Kidney epithelial cell (primary cell): Measurements from ENCODE around the gene FOXJ3. TPM values are rescaled to one million over a fixed set of nuclear protein-coding genes. Genes with fewer than 3 reads are reported as not detected.
A peak's percentile ranks its signal among the peaks of the same experiment; 100 is the strongest.

Experiments
- DNase-seq: peaks from one replicate; pipeline ENCODE4 v3.0.0-alpha.2; 2010; ENCODE audit warnings: low read depth
- H3K27me3 ChIP-seq: 2 replicates; pipeline ENCODE4 v1.6.0; 2011; ENCODE audit warnings: low read length; ENCODE audit not compliant: control insufficient read depth, insufficient read depth
- H3K36me3 ChIP-seq: 2 replicates; pipeline ENCODE4 v1.5.1; 2011; ENCODE audit warnings: low read length; ENCODE audit not compliant: control insufficient read depth, insufficient read depth
- H3K4me3 ChIP-seq: 2 replicates; pipeline ENCODE4 v1.5.1; 2011; ENCODE audit warnings: low read depth, mild to moderate bottlenecking, control low read depth, low read length
- total RNA-seq: library from RNA; depleted of rRNA; stranded (reverse); fragments of >200 nt; gene quantifications from 2 replicates; pipeline ENCODE4 v1.2.3, GENCODE V29; 2015
- TF ChIP-seq, protein P1 (sequence below): IDR thresholded peaks from 2 replicates; pipeline ENCODE4 v1.5.1; 2011; ENCODE audit warnings: mild to moderate bottlenecking, moderate library complexity, low read length, control low read depth, inconsistent platforms; ENCODE audit not compliant: insufficient read depth, poor library complexity, severe bottlenecking

FOXJ3 gene
- total RNA-seq, 1 donor from 2014 or later: 28.6 TPM

DNA sequence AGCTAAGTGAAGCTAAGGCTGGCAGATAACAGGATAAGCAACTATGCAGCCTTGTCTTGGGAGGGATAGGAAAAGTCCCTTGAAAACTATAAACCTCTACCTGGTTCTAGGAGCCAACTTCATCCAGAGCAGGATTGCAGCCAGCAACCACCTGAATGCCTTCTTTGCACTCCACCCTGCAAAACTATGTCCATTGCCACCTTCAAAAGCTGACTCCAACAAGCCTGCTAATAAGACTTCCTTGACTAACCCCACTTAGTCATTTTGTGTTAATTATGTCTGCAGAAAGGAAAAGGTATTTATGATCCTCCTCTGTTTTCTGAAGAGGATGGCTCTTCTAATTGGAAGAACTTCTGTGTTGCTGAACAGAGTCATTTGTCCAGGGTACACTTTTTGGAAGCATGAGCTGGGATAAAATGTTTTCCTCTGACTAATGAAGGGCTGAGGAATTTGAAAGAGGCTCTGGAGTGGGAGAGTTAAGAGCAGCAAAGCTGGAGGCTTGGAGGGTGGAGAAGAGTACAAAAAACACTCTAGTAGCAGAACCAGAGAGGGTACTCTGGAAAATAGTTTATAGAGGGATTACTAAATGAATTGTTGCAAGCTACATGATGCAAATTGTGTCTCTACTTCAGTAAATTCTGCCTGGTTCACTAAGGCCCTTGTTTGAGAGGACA is 36.0 kb upstream of the FOXJ3 start:
- TF ChIP-seq, protein P1, sequence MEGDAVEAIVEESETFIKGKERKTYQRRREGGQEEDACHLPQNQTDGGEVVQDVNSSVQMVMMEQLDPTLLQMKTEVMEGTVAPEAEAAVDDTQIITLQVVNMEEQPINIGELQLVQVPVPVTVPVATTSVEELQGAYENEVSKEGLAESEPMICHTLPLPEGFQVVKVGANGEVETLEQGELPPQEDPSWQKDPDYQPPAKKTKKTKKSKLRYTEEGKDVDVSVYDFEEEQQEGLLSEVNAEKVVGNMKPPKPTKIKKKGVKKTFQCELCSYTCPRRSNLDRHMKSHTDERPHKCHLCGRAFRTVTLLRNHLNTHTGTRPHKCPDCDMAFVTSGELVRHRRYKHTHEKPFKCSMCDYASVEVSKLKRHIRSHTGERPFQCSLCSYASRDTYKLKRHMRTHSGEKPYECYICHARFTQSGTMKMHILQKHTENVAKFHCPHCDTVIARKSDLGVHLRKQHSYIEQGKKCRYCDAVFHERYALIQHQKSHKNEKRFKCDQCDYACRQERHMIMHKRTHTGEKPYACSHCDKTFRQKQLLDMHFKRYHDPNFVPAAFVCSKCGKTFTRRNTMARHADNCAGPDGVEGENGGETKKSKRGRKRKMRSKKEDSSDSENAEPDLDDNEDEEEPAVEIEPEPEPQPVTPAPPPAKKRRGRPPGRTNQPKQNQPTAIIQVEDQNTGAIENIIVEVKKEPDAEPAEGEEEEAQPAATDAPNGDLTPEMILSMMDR: no peak
- DNase-seq: no peak

DNA sequence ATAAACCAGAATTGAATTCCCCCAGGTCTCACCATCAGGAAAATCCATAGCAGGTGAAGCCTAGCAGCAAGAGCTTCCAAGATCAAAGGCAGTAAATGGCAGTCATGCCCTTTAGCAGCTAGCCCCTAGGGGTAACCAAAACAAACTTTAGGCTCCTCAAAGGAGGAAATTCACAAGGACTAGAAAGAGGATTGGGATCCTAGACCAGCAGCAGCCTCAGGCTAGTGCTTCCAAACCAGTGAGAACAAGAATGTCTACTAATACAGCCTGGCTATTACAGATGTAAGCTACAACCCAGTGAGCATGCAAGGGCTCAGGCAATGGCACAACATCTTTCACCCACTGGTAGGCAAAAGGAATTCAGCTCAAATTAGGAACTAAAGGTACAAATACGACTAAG is 34.4 kb upstream of the FOXJ3 start:
- Histone ChIP-seq H3K27me3 (no peaks in the 10 kb centered on the region), H3K36me3 (no peaks in the 10 kb centered on the region), H3K4me3 (no peak overlapping the region)
- DNase-seq: no peak
- TF ChIP-seq, protein P1: no peak

More for the DNA sequence above, 36.0 kb upstream of the FOXJ3 start:
- Histone ChIP-seq H3K27me3 (no peaks in the 10 kb centered on the region), H3K36me3 (no peaks in the 10 kb centered on the region), H3K4me3 (no peak overlapping the region)

DNA sequence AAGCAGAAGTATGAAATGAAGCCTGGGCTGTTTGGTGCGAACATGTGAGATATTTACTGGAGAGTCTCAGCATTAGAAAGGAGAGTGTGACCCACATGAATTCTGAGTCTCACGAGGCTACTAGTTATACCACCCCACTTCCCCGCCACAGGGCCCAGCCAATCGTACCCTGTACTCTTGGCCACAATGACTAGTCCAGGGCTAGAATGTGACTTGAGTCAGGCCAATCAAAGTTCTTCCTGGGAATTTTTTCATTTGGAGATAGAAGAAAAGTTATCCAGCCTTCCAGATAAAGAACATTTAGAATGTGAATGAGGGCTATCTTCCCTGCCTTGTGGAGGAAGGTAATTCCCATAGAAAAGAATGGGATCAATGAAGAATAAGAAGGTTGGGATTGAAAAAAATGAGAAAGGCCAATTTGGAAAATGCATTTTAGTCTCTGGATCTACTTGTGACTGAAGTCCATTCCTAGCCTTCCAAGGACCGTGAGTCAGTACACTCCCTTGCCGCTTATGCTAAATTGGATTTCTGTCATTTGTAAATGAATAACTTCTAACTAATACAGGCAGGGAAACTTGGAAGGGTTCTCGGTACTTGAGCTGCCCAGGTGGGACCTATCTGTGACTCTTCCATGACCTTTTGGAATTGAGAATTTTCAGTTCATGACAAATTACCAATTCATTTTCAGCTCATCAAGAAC is 33.2 kb upstream of the FOXJ3 start:
- TF ChIP-seq, protein P1: no peak
- DNase-seq: peak; percentile 74
- Histone ChIP-seq H3K36me3 (no peaks in the 10 kb centered on the region), H3K4me3 (no peak overlapping the region), H3K27me3 (no peaks in the 10 kb centered on the region)

DNA sequence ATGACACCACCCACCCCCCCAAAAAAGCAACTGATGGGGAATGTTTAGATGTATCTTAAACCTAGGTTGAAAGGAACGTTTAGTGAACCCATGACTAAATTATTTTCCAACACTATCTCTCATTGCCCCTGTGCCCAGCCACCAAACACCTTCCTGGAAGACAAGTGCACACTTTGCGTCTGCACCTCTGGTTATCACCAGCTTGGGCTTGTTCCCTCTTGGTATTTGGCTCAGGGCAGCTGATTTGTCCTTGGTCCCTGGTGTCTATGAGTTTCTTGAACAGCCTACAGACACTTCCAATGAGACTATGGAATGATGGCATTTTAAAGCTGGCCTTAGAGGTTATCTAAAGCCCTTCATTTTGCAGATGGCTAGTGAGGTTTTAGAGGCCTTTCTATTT is 30.1 kb upstream of the FOXJ3 start:
- H3K4me3 ChIP-seq: no peak overlapping the region
- no peak for DNase-seq
- no peaks in the 10 kb centered on the region for H3K36me3 ChIP-seq
- H3K27me3 ChIP-seq: no peaks in the 10 kb centered on the region
- TF ChIP-seq, protein P1: no peak

DNA sequence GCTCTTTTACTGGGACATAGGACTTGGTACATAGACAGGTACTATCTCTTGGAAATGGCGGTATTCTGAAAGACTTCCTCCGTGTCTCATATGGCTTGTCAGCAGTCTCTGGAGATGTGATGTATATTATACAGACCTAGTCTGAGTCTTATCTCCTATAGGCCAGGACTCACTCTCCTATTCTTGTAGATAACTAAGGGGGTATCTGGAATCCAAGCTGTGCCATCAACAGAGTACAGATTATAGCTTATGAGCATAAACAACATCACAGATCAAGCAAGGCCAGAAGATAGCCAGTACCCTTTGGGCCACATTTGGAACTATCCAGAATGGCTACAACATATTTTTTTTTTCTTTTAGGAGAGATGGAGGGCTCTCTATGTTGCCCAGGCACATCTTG is 29.5 kb upstream of the FOXJ3 start:
- H3K27me3 ChIP-seq: no peaks in the 10 kb centered on the region
- no peak overlapping the region for H3K4me3 ChIP-seq
- DNase-seq: no peak
- H3K36me3 ChIP-seq: no peaks in the 10 kb centered on the region
- TF ChIP-seq, protein P1: no peak
